HG03565 (cell line): ENCODE measurements around the gene HSPB6.

ENCODE experiments used
- ATAC-seq: cut with Tn5 transposase; IDR thresholded peaks from one replicate; pipeline ENCODE4 v1.9.1; 2021; ENCODE audit warnings: mild to moderate bottlenecking, moderate library complexity; ENCODE audit not compliant: unreplicated experiment

Gene HSPB6

GRCh38 chr19:35746531-35746930 lies 10.3 kb downstream of the HSPB6 start:
- no peak for ATAC-seq

- no peak for ATAC-seq
Measured at GRCh38 chr19:35746087-35746462, 10.8 kb downstream of the HSPB6 start.

- ATAC-seq, result peak; percentile 38
Measured at GRCh38 chr19:35745328-35746086, 11.3 kb downstream of the HSPB6 start, which contains the start of the genes PSENEN and U2AF1L4. Gene PSENEN, plus strand, starts transcription at chr19:35745651. Its CDS starts 280 bp downstream, at chr19:35745931. Gene U2AF1L4, minus strand, starts transcription at chr19:35745418. Its CDS starts 27 bp downstream, at chr19:35745391.

- ATAC-seq, result no peak
Measured at GRCh38 chr19:35744430-35745327, 12.2 kb downstream of the HSPB6 start.

- no peak for ATAC-seq
Measured at GRCh38 chr19:35743640-35744429, 13.0 kb downstream of the HSPB6 start.

- no peak for ATAC-seq
Measured at GRCh38 chr19:35742121-35742724, 14.6 kb downstream of the HSPB6 start, which contains the start of gene IGFLR1. Gene IGFLR1, minus strand, starts transcription at chr19:35742452. Its CDS starts 1,272 bp downstream, at chr19:35741180.

- ATAC-seq, result no peak
Measured at GRCh38 chr19:35741203-35741515, 15.7 kb downstream of the HSPB6 start.

- peak; percentile 33 for ATAC-seq
Measured at GRCh38 chr19:35740423-35741202, 16.2 kb downstream of the HSPB6 start.

- ATAC-seq, result no peak
Measured at GRCh38 chr19:35740108-35740422, 16.8 kb downstream of the HSPB6 start.

GRCh38 chr19:35739275-35740107 lies 17.3 kb downstream of the HSPB6 start:
- no peak for ATAC-seq

GRCh38 chr19:35738887-35739229 lies 18.0 kb downstream of the HSPB6 start:
- no peak for ATAC-seq

GRCh38 chr19:35738021-35738886 lies 18.6 kb downstream of the HSPB6 start:
- ATAC-seq, result no peak

GRCh38 chr19:35736913-35737886 lies 19.6 kb downstream of the HSPB6 start:
- no peak for ATAC-seq

- ATAC-seq, result no peak
Measured at GRCh38 chr19:35734889-35735288, 21.9 kb downstream of the HSPB6 start.

GRCh38 chr19:35734273-35734672 lies 22.6 kb downstream of the HSPB6 start:
- ATAC-seq, result no peak

- no peak for ATAC-seq
Measured at GRCh38 chr19:35733180-35734125, 23.4 kb downstream of the HSPB6 start.
